Colonic mucosa (tissue), 4 donors: Measurements from ENCODE around the gene CD82. TPM values are rescaled to one million over a fixed set of nuclear protein-coding genes. Genes with fewer than 3 reads are reported as not detected.

Source experiments
- DNase-seq: peaks from one replicate; pipeline ENCODE4 v3.0.0-alpha.2; 2020
- H3K27ac ChIP-seq: fragments of 200-600 bp; one replicate; pipeline ENCODE4 v1.8.0; 2021
- H3K27me3 ChIP-seq: fragments of 200-600 bp; one replicate; pipeline ENCODE4 v1.8.0; 2021
- H3K36me3 ChIP-seq: fragments of 200-600 bp; one replicate; pipeline ENCODE4 v1.8.0; 2021
- H3K4me1 ChIP-seq: fragments of 200-600 bp; one replicate; pipeline ENCODE4 v1.8.0; 2021; ENCODE audit warnings: mild to moderate bottlenecking
- H3K4me3 ChIP-seq: fragments of 200-600 bp; one replicate; pipeline ENCODE4 v1.8.0; 2021
- H3K9ac ChIP-seq, 2 donors: one replicate each; pipeline ENCODE4 v1.7.0; 2013; ENCODE audit warnings: control low read depth in 2 of 2, low read depth in 2 of 2, low read length in 2 of 2
- H3K9me3 ChIP-seq: fragments of 200-600 bp; one replicate; pipeline ENCODE4 v1.8.0; 2021
- intact Hi-C: fragments of 100-400 bp; cut with DNase I; formaldehyde crosslinking; loops from one replicate; pipeline ENCODE4 v1.14.1; 2022
- total RNA-seq, 2 donors: library from RNA; stranded (reverse); fragmentation: NEBNext Ultra II Directional in 1 of 2; extraction: Animal tissue kit (Norgen Biotek cat#: 25700) in 1 of 2; gene quantifications; one replicate each; pipeline ENCODE4 v1.2.1, GENCODE V29; 2021
- TF ChIP-seq, protein P1 (sequence below): fragments of 200-600 bp; IDR thresholded peaks from one replicate; pipeline ENCODE4 v1.8.0; 2022; ENCODE audit warnings: antibody characterized with exemption, mild to moderate bottlenecking
- donor health status: healthy.
- donor health status: DM: no; HTN: no; CAD: no.
- donor health status: DM: no; HTN: no; CAD: no.

CD82 gene
- total RNA-seq, 2 donors from 2014 or later = 36.2 to 41.6 TPM

DNA sequence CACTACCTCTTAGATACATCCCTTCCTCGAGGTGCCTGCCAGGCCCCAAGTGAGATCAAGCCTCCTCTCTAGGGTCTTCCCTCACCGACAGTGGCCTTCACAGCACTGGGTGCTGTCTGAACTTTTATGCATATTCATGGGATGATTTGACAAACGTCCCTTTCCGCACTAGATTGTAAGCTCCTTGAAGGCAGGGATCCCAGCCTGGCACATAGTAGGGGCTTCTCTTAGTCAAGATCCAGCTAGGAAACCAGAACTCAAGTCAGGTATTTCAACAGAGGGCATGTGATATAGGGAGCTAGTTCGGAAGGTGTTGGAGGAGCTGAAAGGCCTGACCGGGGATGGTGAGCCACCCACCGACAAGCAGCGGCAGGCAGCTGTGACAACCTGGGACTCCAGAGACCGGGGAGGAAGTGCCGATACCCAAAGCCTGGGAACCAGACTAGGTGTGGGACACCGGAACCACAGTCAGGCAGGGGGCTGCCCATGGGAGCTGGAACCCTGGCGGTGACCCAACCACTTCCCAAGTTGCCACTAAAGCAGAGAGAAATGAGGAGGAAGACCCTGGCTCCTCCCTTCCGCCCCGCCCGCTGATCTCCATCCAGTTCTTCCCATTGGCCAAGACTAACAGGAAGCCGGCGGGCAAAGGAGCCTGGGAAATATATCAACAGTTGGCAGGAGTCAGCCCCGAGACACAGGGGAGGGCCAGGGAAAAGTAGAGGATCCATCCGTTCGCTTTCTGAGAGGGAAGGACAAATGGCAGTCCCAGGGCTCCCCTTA lies 39.8 kb upstream of the CD82 start:
- Histone ChIP-seq H3K27ac (no peak overlapping the region), H3K27me3 (no peaks in the 10 kb centered on the region)
- intact Hi-C loops = no loop called here

DNA sequence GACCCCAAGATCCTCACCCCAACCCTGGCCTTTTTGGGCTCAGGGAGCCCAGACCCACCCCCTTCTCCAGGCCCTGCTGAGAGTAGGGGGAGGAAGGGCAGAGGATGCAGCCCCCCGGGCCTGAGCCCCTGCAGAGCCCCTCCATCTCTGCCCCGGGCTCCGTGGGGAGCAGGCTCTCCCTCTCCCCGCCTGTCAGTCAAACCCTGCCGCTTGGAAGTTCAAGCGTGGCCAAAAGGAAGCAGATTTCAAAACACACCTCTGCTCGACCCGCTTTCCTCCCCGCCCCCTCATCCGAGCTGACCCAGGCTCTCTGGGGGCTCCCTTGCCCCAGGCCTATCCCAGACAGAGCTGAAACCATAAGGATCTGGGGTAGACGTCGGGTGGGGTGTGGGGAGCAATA lies 39.0 kb upstream of the CD82 start:
- H3K4me1 ChIP-seq = no peaks in the 10 kb centered on the region
- no peaks in the 10 kb centered on the region for H3K27me3 ChIP-seq
- no peaks in the 10 kb centered on the region for H3K9me3 ChIP-seq
- no peak for DNase-seq
- TF ChIP-seq, protein P1, sequence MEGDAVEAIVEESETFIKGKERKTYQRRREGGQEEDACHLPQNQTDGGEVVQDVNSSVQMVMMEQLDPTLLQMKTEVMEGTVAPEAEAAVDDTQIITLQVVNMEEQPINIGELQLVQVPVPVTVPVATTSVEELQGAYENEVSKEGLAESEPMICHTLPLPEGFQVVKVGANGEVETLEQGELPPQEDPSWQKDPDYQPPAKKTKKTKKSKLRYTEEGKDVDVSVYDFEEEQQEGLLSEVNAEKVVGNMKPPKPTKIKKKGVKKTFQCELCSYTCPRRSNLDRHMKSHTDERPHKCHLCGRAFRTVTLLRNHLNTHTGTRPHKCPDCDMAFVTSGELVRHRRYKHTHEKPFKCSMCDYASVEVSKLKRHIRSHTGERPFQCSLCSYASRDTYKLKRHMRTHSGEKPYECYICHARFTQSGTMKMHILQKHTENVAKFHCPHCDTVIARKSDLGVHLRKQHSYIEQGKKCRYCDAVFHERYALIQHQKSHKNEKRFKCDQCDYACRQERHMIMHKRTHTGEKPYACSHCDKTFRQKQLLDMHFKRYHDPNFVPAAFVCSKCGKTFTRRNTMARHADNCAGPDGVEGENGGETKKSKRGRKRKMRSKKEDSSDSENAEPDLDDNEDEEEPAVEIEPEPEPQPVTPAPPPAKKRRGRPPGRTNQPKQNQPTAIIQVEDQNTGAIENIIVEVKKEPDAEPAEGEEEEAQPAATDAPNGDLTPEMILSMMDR = no peak
- no peaks in the 10 kb centered on the region for H3K36me3 ChIP-seq
- H3K4me3 ChIP-seq = no peak overlapping the region
- intact Hi-C loops = no loop called here
- no peak overlapping the region for H3K27ac ChIP-seq
- H3K9ac ChIP-seq = no peak overlapping the region

More for the DNA sequence above, 39.8 kb upstream of the CD82 start:
- TF ChIP-seq, protein P1 = no peak
- H3K4me3 ChIP-seq = no peak overlapping the region
- H3K36me3 ChIP-seq = no peaks in the 10 kb centered on the region
- H3K9me3 ChIP-seq = no peaks in the 10 kb centered on the region
- no peak overlapping the region for H3K9ac ChIP-seq
- DNase-seq = no peak
- no peaks in the 10 kb centered on the region for H3K4me1 ChIP-seq

DNA sequence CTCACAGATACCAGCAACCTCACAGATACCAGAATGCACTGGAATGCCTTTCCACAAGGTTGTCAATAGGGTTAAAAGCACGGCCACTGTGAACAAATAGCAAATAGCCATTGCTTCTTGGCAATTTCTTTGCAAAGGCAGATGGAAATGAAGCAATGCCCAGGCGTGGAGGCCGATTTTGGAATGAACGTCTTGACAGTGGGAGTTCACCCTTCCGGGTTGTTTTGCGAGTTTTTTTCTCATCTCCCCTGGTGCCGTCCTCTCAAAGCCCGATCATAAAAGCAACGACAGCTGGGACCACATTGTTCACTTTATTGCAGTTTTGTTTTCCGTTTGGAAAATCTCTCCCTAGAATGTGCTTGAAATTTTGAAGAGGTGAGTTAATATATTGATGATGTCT lies 38.0 kb upstream of the CD82 start:
- no peaks in the 10 kb centered on the region for H3K4me1 ChIP-seq
- H3K9me3 ChIP-seq = no peaks in the 10 kb centered on the region
- H3K9ac ChIP-seq = no peak overlapping the region
- no peaks in the 10 kb centered on the region for H3K36me3 ChIP-seq
- intact Hi-C loops = no loop called here
- no peak overlapping the region for H3K27ac ChIP-seq
- H3K4me3 ChIP-seq = no peak overlapping the region
- TF ChIP-seq, protein P1 = no peak
- no peak for DNase-seq
- no peaks in the 10 kb centered on the region for H3K27me3 ChIP-seq

DNA sequence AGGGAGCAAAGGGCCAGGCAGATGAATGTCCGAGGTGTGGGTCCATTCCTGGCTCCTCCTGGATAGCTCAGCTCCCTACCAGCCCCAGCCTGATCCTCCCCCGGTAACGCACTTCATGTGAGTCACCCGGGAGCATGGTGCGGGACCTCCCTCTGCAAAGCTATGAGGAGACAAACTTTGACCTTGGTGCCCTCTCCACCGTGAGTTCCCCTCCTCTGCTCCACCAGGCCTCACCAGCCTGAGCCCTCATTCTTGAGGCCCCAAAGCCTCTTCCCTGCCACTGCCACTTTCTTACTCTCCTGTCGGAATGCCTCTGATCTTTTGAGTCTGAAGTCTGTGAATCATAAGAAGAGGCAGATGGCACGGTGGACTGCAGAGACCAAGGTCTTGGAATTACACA lies 37.4 kb upstream of the CD82 start:
- no peak for DNase-seq
- no peaks in the 10 kb centered on the region for H3K9me3 ChIP-seq
- intact Hi-C loops = no loop called here
- no peak overlapping the region for H3K9ac ChIP-seq
- H3K4me3 ChIP-seq = no peak overlapping the region
- no peak overlapping the region for H3K27ac ChIP-seq
- H3K27me3 ChIP-seq = no peaks in the 10 kb centered on the region
- TF ChIP-seq, protein P1 = no peak
- H3K4me1 ChIP-seq = no peaks in the 10 kb centered on the region
- no peaks in the 10 kb centered on the region for H3K36me3 ChIP-seq

DNA sequence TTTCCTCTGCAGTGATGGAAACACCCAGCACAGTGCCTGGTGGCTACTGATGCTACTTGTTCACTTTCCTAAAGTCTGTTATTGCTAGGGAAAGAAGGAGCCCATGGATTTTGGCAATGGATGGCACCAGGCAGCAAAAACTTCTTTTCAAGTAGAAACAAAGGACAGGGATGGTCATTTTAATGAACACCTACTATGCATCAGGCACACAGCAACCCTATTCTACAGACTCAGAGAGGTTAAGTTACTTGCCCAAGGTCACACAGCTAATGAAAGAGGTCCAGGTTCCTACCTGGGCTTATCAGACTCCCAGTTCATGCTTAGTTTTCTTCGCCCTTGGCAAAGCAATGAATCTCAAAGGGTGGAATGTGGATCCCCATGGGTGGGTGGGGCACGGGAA lies 36.9 kb upstream of the CD82 start:
- H3K9ac ChIP-seq = no peak overlapping the region
- TF ChIP-seq, protein P1 = no peak
- no peak overlapping the region for H3K4me3 ChIP-seq
- H3K4me1 ChIP-seq = no peaks in the 10 kb centered on the region
- no peak overlapping the region for H3K27ac ChIP-seq
- intact Hi-C loops = no loop called here
- H3K36me3 ChIP-seq = no peaks in the 10 kb centered on the region
- H3K27me3 ChIP-seq = no peaks in the 10 kb centered on the region
- no peak for DNase-seq
- H3K9me3 ChIP-seq = no peaks in the 10 kb centered on the region
